HepG2 (cell line): ENCODE results near the gene HFM1. TPM values are rescaled to one million over a fixed set of nuclear protein-coding genes. Genes with fewer than 3 reads are reported as not detected.

ENCODE experiments used
- ATAC-seq: fragments of 200-7000 bp; cut with Tn5 transposase; 3 replicates; pipeline ENCODE4 v1.9.1; 2020; ENCODE audit warnings: mild to moderate bottlenecking, moderate library complexity
- BruUV-seq: library from RNA; stranded (reverse); fragments of 400-500 nt; replicated peaks from 2 replicates; lab custom pipeline; 2021; lab: Mats Ljungman, UMichigan
- CTCF ChIA-PET: fragments of 300-600 bp; formaldehyde crosslinking; extraction: SDS; loops from one replicate; lab custom pipeline; 2021; ENCODE audit warnings: low total read pairs, inconsistent platforms, low intra/inter-chr PET ratio; lab: Yijun Ruan, JAX
- POLR2A ChIA-PET: fragments of 350-600 bp; sonication (Branson Sonifier 250); formaldehyde crosslinking; loops from one replicate; lab custom pipeline; 2020; ENCODE audit warnings: antibody characterized with exemption, inconsistent platforms; lab: Yijun Ruan, JAX
- DNase-seq: peaks from one replicate; pipeline ENCODE4 v3.0.0-alpha.2; 2015; ENCODE audit warnings: low spot score
- FAIRE-seq: peaks from 3 replicates; lab custom pipeline; 2011; peaks lifted over from hg19 to GRCh38; lab: Jason Lieb, UNC
- H2AFZ ChIP-seq: one replicate; pipeline ENCODE4 v1.6.1; 2011; ENCODE audit warnings: low read length, inconsistent platforms
- H3K27ac ChIP-seq: fragments of 300-600 bp; 3 replicates; pipeline ENCODE4 v1.8.0; 2011; ENCODE audit warnings: mixed run types, mild to moderate bottlenecking, mixed read lengths, low read length, inconsistent platforms; ENCODE audit not compliant: insufficient read depth; ENCODE audit errors: extremely low read length
- H3K27me3 ChIP-seq, 2 experiments: fragments of 200-600 bp in 1 of 2; 2 replicates in 1 of 2; 3 replicates in 1 of 2; pipeline versions ENCODE4 v1.6.0 to v1.8.0; 2011; ENCODE audit warnings: low read length in 2 of 2, mild to moderate bottlenecking in 2 of 2, moderate library complexity in 2 of 2, inconsistent platforms in 1 of 2; ENCODE audit not compliant: insufficient read depth in 2 of 2, control insufficient read depth in 1 of 2
- H3K36me3 ChIP-seq, 2 experiments: fragments of 200-600 bp in 1 of 2; replicated peaks in 1 of 2; 2 replicates in 1 of 2; 3 replicates in 1 of 2; pipeline versions ENCODE4 v1.5.1 to v1.8.0; 2011; ENCODE audit warnings: low read length in 2 of 2, inconsistent platforms in 1 of 2; ENCODE audit not compliant: insufficient read depth in 2 of 2, control insufficient read depth in 1 of 2
- H3K4me1 ChIP-seq: 2 replicates; pipeline ENCODE4 v1.5.1; 2012; ENCODE audit warnings: low read length, inconsistent platforms; ENCODE audit not compliant: insufficient read depth
- H3K4me2 ChIP-seq: 2 replicates; pipeline ENCODE4 v1.6.0; 2011; ENCODE audit warnings: low read depth, low read length, inconsistent platforms
- H3K4me3 ChIP-seq, 3 experiments: fragments of 200-600 bp in 1 of 3; sonication (generic), shearing (Covaris generic) in 1 of 3; replicated peaks in 1 of 3; 2 replicates each; pipeline ENCODE4 v1.5.1; 2011 to 2016; ENCODE audit warnings: low read length in 3 of 3, inconsistent platforms in 2 of 3, low read depth in 2 of 3, mild to moderate bottlenecking in 2 of 3, control low read depth in 1 of 3, mixed read lengths in 1 of 3; ENCODE audit not compliant: insufficient read depth in 1 of 3
- H3K79me2 ChIP-seq: one replicate; pipeline ENCODE4 v1.6.1; 2011; ENCODE audit warnings: low read length, inconsistent platforms; ENCODE audit not compliant: insufficient read depth
- H3K9ac ChIP-seq: 2 replicates; pipeline ENCODE4 v1.6.0; 2011; ENCODE audit warnings: mild to moderate bottlenecking, low read depth, low read length, inconsistent platforms; ENCODE audit not compliant: insufficient read depth
- H3K9me3 ChIP-seq: 2 replicates; pipeline ENCODE4 v1.5.1; 2012; ENCODE audit warnings: mild to moderate bottlenecking, low read length
- H4K20me1 ChIP-seq: 2 replicates; pipeline ENCODE4 v1.6.0; 2011; ENCODE audit warnings: inconsistent platforms, mild to moderate bottlenecking, low read length, moderate library complexity; ENCODE audit not compliant: insufficient read depth
- CEBPB ChIP-seq: IDR thresholded peaks from 2 replicates; pipeline ENCODE4 v1.6.1; 2011; ENCODE audit warnings: low read depth, low read length, improper control_type of control experiment, borderline replicate concordance
- EEA1 ChIP-seq: sonication (generic); formaldehyde crosslinking; IDR thresholded peaks from 2 replicates; pipeline ENCODE4 v1.5.1; 2020; ENCODE audit warnings: mild to moderate bottlenecking, missing genetic modification reagents, borderline replicate concordance
- KDM5A ChIP-seq: fragments of 200-600 bp; sonication (generic); IDR thresholded peaks from 2 replicates; pipeline ENCODE4 v1.7.0; 2018; ENCODE audit warnings: antibody characterized with exemption, mild to moderate bottlenecking, low read length, borderline replicate concordance
- UBTF ChIP-seq: sonication (generic); formaldehyde crosslinking; IDR thresholded peaks from 2 replicates; pipeline ENCODE4 v1.4.0; 2020; ENCODE audit warnings: mild to moderate bottlenecking, missing genetic modification reagents
- ZNF770 ChIP-seq: sonication (generic); formaldehyde crosslinking; IDR thresholded peaks from 2 replicates; pipeline ENCODE4 v1.5.0; 2020; ENCODE audit warnings: mild to moderate bottlenecking, missing genetic modification reagents
- ZSCAN31 ChIP-seq: sonication (generic); formaldehyde crosslinking; IDR thresholded peaks from 2 replicates; pipeline ENCODE4 v1.5.0; 2020; ENCODE audit warnings: low read depth, mild to moderate bottlenecking, missing genetic modification reagents
- WGBS: methylation state at CpG from one replicate; pipeline ENCODE4 v1.1.6; 2017; ENCODE audit warnings: low lambda C conversion rate; 5-methylcytosine and 5-hydroxymethylcytosine counted together
- in situ Hi-C: cut with HindIII; loops from 2 replicates; pipeline ENCODE4 v1.10.0; 2017; ENCODE audit warnings: low pct_unique_long_range_greater_than_20kb; ENCODE audit not compliant: extremely low pct_ligation_motif_present
- intact Hi-C: fragments of 100-400 bp; cut with micrococcal nuclease; formaldehyde crosslinking; loops from one replicate; pipeline ENCODE4 v1.10.0; 2022; ENCODE audit not compliant: unreplicated experiment
- polyA plus RNA-seq, 8 experiments: library from polyadenylated mRNA; depleted of rRNA in 3 of 8; stranded (reverse) in 7 of 8; unstranded in 1 of 8; fragments of >200 nt; fragmentation: Illumina TruSeq in 4 of 8; extraction: Trizol in 4 of 8; gene quantifications; 2 replicates each; pipeline versions ENCODE4 v1.2.1 to v1.2.3, GENCODE V29; 2011 to 2016; ENCODE audit warnings: low read depth in 4 of 8, missing spikeins in 1 of 8, mixed read lengths in 1 of 8; ENCODE audit not compliant: insufficient read depth in 1 of 8
- total RNA-seq, 5 experiments: library from RNA; depleted of rRNA; stranded (reverse); fragments of >200 nt; fragmentation: Illumina TruSeq; extraction: Trizol; gene quantifications; 2 replicates each; pipeline ENCODE4 v1.2.3, GENCODE V29; 2016; ENCODE audit warnings: low read depth in 1 of 5

The HFM1 gene
- total and polyA plus RNA-seq, 2 of the 13 experiments (the other 11 are each of a cell fraction or from before 2014, with no cell fraction given): 0.29 to 1.4 TPM

GRCh38 chr1:91273875-91274274, 130.8 kb downstream of the HFM1 start:
- WGBS: 14% methylated on average over 1 of the region's 1 CpG
- no peak for ATAC-seq
- H3K9me3 ChIP-seq: no peaks in the 10 kb centered on the region
- no peak for DNase-seq
- H3K4me1 ChIP-seq: no peaks in the 10 kb centered on the region
- BruUV-seq: no TSS peak
- no peak for FAIRE-seq
- in situ Hi-C loops: no loop called here
- H2AFZ ChIP-seq: no peak overlapping the region
- H3K79me2 ChIP-seq: no peaks in the 10 kb centered on the region
- no peaks in the 10 kb centered on the region for H4K20me1 ChIP-seq
- ChIA-PET CTCF (no interaction called here), POLR2A (no interaction called here)
- H3K27me3 ChIP-seq: no peaks in the 10 kb centered on the region
- H3K4me3 ChIP-seq: no peak overlapping the region
- TF ChIP-seq ZSCAN31 (CRISPR knock-in tag): no peak
- no peak for TF ChIP-seq EEA1
- TF ChIP-seq ZNF770 (CRISPR knock-in tag): no peak
- no peak for TF ChIP-seq KDM5A
- intact Hi-C loops: no loop called here
- H3K4me2 ChIP-seq: no peak overlapping the region
- no peak overlapping the region for H3K9ac ChIP-seq
- no peak overlapping the region for H3K27ac ChIP-seq
- no peaks in the 10 kb centered on the region for H3K36me3 ChIP-seq

- TF ChIP-seq CEBPB (0 out of 2 replicates have a peak, but pooled peaks have one; percentile 17), UBTF (CRISPR knock-in tag) (no peak)
- intact Hi-C loops: no loop called here
- FAIRE-seq (no peak), DNase-seq (no peak), ATAC-seq (no peak)
- ChIA-PET CTCF (no interaction called here), POLR2A (no interaction called here)
- Histone ChIP-seq H3K4me3 (no peak overlapping the region), H3K27me3 (no peaks in the 10 kb centered on the region), H3K27ac (no peak overlapping the region), H3K4me1 (no peaks in the 10 kb centered on the region), H3K79me2 (no peaks in the 10 kb centered on the region), H4K20me1 (no peaks in the 10 kb centered on the region), H3K9ac (no peak overlapping the region), H3K4me2 (no peak overlapping the region), H3K9me3 (no peaks in the 10 kb centered on the region), H3K36me3 (no peaks in the 10 kb centered on the region), H2AFZ (no peak overlapping the region)
- WGBS: 34% methylated on average over 2 of the region's 2 CpGs
- in situ Hi-C loops: no loop called here
- BruUV-seq: no TSS peak
These were observed 143.0 kb downstream of the HFM1 start for GRCh38 chr1:91261655-91262054.
